CD14-positive monocyte (primary cell): Measurements from ENCODE around the gene TSPAN3. TPM values are rescaled to one million over a fixed set of nuclear protein-coding genes. Genes with fewer than 3 reads are reported as not detected.

ENCODE experiments used
- DNase-seq, 3 donors: peaks; one replicate each; pipeline ENCODE4 v3.0.0-alpha.2; 2011 to 2022
- H2AFZ ChIP-seq: 2 replicates; pipeline ENCODE4 v1.6.0; 2012; ENCODE audit warnings: mild to moderate bottlenecking, low read depth, low read length, inconsistent platforms; ENCODE audit not compliant: insufficient read depth, poor library complexity, severe bottlenecking
- H3K27ac ChIP-seq, 2 donors: 1 replicate in 1 of 2; 2 replicates in 1 of 2; pipeline ENCODE4 v1.5.1; 2012 to 2013; ENCODE audit warnings: low read length in 2 of 2, control low read depth in 1 of 2, inconsistent platforms in 1 of 2, low read depth in 1 of 2, mild to moderate bottlenecking in 1 of 2
- H3K27me3 ChIP-seq, 2 donors: one replicate each; pipeline versions ENCODE4 v1.6.0 to v1.6.1; 2011 to 2013; ENCODE audit warnings: low read length in 2 of 2; ENCODE audit not compliant: control insufficient read depth in 2 of 2, insufficient read depth in 2 of 2
- H3K36me3 ChIP-seq, 2 donors: replicated peaks in 1 of 2; 1 replicate in 1 of 2; 2 replicates in 1 of 2; pipeline versions ENCODE4 v1.5.1 to v1.6.1; 2012 to 2013; ENCODE audit warnings: low read length in 2 of 2, control low read depth in 1 of 2, inconsistent platforms in 1 of 2, mild to moderate bottlenecking in 1 of 2; ENCODE audit not compliant: insufficient read depth in 2 of 2, control insufficient read depth in 1 of 2
- H3K4me1 ChIP-seq, 2 donors: 1 replicate in 1 of 2; 2 replicates in 1 of 2; pipeline versions ENCODE4 v1.5.1 to v1.6.1; 2012 to 2013; ENCODE audit warnings: low read length in 2 of 2, control low read depth in 1 of 2, inconsistent platforms in 1 of 2, mild to moderate bottlenecking in 1 of 2, moderate library complexity in 1 of 2; ENCODE audit not compliant: insufficient read depth in 2 of 2, control insufficient read depth in 1 of 2
- H3K4me2 ChIP-seq: replicated peaks from 2 replicates; pipeline ENCODE3; 2012; ENCODE audit warnings: low read length, moderate library complexity, mild to moderate bottlenecking; ENCODE audit not compliant: poor library complexity, severe bottlenecking; ENCODE audit errors: extremely low read depth
- H3K4me3 ChIP-seq, 3 experiments: fragments of 200-600 bp in 1 of 3; sonication (generic) in 1 of 3; replicated peaks in 1 of 3; 1 replicate in 2 of 3; 2 replicates in 1 of 3; pipeline ENCODE4 v1.5.1; 2011 to 2013; ENCODE audit warnings: low read length in 3 of 3, mild to moderate bottlenecking in 3 of 3, control low read depth in 2 of 3, low read depth in 2 of 3, inconsistent platforms in 1 of 3, moderate library complexity in 1 of 3
- H3K79me2 ChIP-seq: 2 replicates; pipeline ENCODE4 v1.6.0; 2012; ENCODE audit warnings: mild to moderate bottlenecking, control low read depth, inconsistent platforms, low read length, moderate library complexity; ENCODE audit not compliant: insufficient read depth
- H3K9ac ChIP-seq: 2 replicates; pipeline ENCODE4 v1.6.0; 2017; ENCODE audit warnings: low read length, mild to moderate bottlenecking; ENCODE audit not compliant: insufficient read depth, poor library complexity, severe bottlenecking
- H3K9me3 ChIP-seq, 2 donors: replicated peaks in 1 of 2; 1 replicate in 1 of 2; 2 replicates in 1 of 2; pipeline versions ENCODE4 v1.5.1 to v1.6.1; 2012 to 2013; ENCODE audit warnings: low read length in 2 of 2, control low read depth in 1 of 2; ENCODE audit not compliant: control insufficient read depth in 1 of 2, insufficient read depth in 1 of 2
- H4K20me1 ChIP-seq: 2 replicates; pipeline ENCODE4 v1.6.0; 2012; ENCODE audit warnings: mild to moderate bottlenecking, low read length, control low read depth, moderate library complexity; ENCODE audit not compliant: insufficient read depth
- H3K27ac Mint-ChIP-seq, 7 donors: one replicate each; pipeline ENCODE4 v1.8.0; 2020; ENCODE audit warnings: mild to moderate bottlenecking in 7 of 7, mixed read lengths in 7 of 7, moderate library complexity in 6 of 7, inconsistent platforms in 2 of 7
- H3K27me3 Mint-ChIP-seq, 3 donors: one replicate each; pipeline ENCODE4 v1.8.0; 2021 to 2022; ENCODE audit warnings: low read depth in 3 of 3, mild to moderate bottlenecking in 3 of 3, mixed read lengths in 3 of 3, moderate library complexity in 3 of 3, inconsistent platforms in 1 of 3
- H3K36me3 Mint-ChIP-seq, 2 donors: one replicate each; pipeline ENCODE4 v1.8.0; 2020; ENCODE audit warnings: mixed read lengths in 2 of 2, inconsistent platforms in 1 of 2, mild to moderate bottlenecking in 1 of 2
- H3K4me1 Mint-ChIP-seq: one replicate; pipeline ENCODE4 v1.8.0; 2020; ENCODE audit warnings: mild to moderate bottlenecking, mixed read lengths
- H3K4me3 Mint-ChIP-seq, 2 donors: one replicate each; pipeline ENCODE4 v1.8.0; 2020; ENCODE audit warnings: mild to moderate bottlenecking in 2 of 2, mixed read lengths in 2 of 2, moderate library complexity in 1 of 2
- H3K9me3 Mint-ChIP-seq, 7 donors: one replicate each; pipeline ENCODE4 v1.8.0; 2020 to 2022; ENCODE audit warnings: mixed read lengths in 7 of 7, mild to moderate bottlenecking in 6 of 7, moderate library complexity in 6 of 7, inconsistent platforms in 2 of 7
- WGBS: methylation state at CpG from one replicate; pipeline ENCODE4 v1.1.5; 2013; ENCODE audit warnings: missing lambda C conversion rate; ENCODE audit not compliant: insufficient coverage; 5-methylcytosine and 5-hydroxymethylcytosine counted together
- intact Hi-C, 2 donors: fragments of 100-400 bp; cut with micrococcal nuclease; formaldehyde crosslinking; loops; one replicate each; pipeline versions ENCODE4 v1.15.0 to v1.15.1; 2023
- polyA plus RNA-seq, 3 donors: library from polyadenylated mRNA; depleted of rRNA in 1 of 3; unstranded in 2 of 3; stranded (reverse) in 1 of 3; fragments of 300-500 nt in 2 of 3; fragments of >200 nt in 1 of 3; fragmentation: Illumina TruSeq in 2 of 3; gene quantifications; 1 replicate in 2 of 3; 2 replicates in 1 of 3; pipeline ENCODE4 v1.2.3, GENCODE V29; 2012 to 2021
- TF ChIP-seq, protein P1 (sequence below): fragments of 200-600 bp; IDR thresholded peaks from one replicate; pipeline ENCODE4 v1.8.0; 2022; ENCODE audit warnings: antibody characterized with exemption, mild to moderate bottlenecking

TSPAN3 gene
- polyA plus RNA-seq, 3 donors: 26.0 to 68.0 (median 53.2) TPM

DNA sequence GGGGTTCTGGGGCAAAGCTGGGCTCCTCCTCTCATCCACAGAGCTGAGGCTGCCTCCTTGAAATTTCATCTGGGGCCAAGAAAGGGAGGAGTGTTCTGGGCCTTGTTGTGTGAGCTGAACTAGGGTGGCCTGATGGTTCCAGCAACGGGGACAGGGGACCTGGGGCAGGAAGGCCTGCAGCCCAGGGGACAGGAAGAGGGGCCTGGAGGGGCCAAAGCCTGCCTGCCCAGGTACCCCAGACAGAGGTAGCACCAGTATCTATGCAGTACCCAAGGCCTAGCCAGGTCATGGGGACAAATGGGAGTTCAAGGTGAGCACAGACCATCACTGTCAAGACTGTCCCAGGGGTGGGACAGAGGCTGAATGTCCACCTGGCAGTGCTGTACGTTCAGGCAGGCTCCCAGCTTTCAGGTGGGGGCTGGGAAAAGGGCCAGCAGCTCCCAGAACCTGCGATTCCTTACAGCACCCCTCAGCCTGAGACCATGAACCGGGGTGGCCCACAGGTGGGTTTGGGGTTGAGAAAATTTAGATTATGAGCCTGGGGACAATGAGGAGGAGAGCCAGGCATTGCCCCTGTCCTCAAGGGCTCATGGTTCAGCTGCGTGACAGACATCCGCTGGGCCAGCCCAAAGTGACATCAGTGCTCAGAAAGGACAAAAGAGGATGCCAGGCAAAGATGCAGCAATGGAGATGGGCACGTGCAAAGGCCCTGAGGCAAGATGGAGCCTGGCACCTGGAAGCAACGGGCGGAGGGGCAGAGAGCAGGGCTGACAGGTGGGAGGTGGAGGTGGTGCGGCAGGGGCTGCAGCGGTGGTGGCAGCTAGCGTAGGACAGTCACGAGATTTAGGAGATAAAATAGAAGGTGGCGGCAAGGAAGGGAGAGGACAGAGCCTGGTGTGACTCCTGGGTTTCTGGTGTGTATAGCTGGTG lies 48.0 kb downstream of the TSPAN3 start:
- TF ChIP-seq, protein P1, sequence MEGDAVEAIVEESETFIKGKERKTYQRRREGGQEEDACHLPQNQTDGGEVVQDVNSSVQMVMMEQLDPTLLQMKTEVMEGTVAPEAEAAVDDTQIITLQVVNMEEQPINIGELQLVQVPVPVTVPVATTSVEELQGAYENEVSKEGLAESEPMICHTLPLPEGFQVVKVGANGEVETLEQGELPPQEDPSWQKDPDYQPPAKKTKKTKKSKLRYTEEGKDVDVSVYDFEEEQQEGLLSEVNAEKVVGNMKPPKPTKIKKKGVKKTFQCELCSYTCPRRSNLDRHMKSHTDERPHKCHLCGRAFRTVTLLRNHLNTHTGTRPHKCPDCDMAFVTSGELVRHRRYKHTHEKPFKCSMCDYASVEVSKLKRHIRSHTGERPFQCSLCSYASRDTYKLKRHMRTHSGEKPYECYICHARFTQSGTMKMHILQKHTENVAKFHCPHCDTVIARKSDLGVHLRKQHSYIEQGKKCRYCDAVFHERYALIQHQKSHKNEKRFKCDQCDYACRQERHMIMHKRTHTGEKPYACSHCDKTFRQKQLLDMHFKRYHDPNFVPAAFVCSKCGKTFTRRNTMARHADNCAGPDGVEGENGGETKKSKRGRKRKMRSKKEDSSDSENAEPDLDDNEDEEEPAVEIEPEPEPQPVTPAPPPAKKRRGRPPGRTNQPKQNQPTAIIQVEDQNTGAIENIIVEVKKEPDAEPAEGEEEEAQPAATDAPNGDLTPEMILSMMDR: no peak
- Histone ChIP-seq H3K4me2 (no peak overlapping the region), H3K27ac (peak overlapping the region in 1 of 2 donors; percentile 68), H3K4me1 (peaks cover 23 to 33% of the 10 kb centered on the region in 2 donors), H3K4me3 (no peak overlapping the region), H3K9me3 (no peaks in the 10 kb centered on the region), H3K9ac (peak overlapping the region; percentile 21), H3K27me3 (no peaks in the 10 kb centered on the region), H2AFZ (no peak overlapping the region), H4K20me1 (peaks cover 100% of the 10 kb centered on the region), H3K79me2 (peaks cover 96% of the 10 kb centered on the region), H3K36me3 (peaks cover 95 to 99% of the 10 kb centered on the region in 2 donors)
- Mint-ChIP-seq H3K4me1 (peaks cover 48% of the 10 kb centered on the region), H3K4me3 (no peak overlapping the region), H3K36me3 (peaks cover 70 to 98% of the 10 kb centered on the region in 2 donors), H3K9me3 (peaks cover 0 to 2% (median 0%) of the 10 kb centered on the region in 7 donors), H3K27me3 (no peaks in the 10 kb centered on the region), H3K27ac (peak overlapping the region; percentile 19 to 94 (median 75))
- WGBS: 98% methylated on average over 13 of the region's 14 CpGs
- DNase-seq: no peak
- intact Hi-C loops: loop anchor here (5.0 to 10.0 kb wide), 2 partner anchors 51 to 472 kb away; no protein-coding TSS in a partner anchor

DNA sequence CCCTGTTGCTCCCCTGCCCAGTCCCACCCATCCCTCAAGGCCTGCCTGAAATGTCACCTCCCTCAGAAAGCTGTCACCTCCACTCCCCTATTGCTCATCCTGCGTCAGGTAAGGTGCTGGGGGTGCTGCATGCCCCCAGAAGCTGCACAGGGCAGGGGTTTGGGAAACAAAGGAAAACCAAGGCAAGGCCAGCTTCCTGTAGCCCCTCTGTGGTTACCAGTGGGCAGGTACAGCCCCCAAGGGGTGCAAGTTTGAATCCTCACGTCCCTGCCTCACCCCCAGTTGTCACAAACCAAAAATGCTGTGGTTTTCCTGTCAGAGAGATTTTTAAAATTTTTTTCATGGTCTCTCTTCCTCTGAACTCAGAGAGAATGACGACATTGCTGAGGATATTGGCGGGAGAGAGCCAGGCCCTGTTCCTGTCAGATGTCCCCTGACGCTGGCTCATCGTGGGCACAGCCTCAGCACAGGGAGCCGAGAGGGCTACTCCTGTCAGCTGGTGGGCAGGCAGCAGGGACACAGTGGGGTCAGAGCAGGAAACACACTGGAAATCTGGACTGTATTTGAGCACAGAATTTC lies 49.0 kb downstream of the TSPAN3 start:
- H3K4me1 ChIP-seq: peaks cover 33 to 43% of the 10 kb centered on the region in 2 donors
- Mint-ChIP-seq H3K4me3 (no peak overlapping the region), H3K9me3 (peaks cover 0 to 2% (median 0%) of the 10 kb centered on the region in 7 donors), H3K36me3 (peaks cover 69 to 98% of the 10 kb centered on the region in 2 donors), H3K4me1 (peaks cover 58% of the 10 kb centered on the region), H3K27ac (peak overlapping the region; percentile 56 to 94 (median 75)), H3K27me3 (no peaks in the 10 kb centered on the region)
- 0% methylated on average over 4 of the region's 7 CpGs for WGBS
- no peak overlapping the region for H2AFZ ChIP-seq
- H3K79me2 ChIP-seq: peaks cover 97% of the 10 kb centered on the region
- H3K36me3 ChIP-seq: peaks cover 95 to 99% of the 10 kb centered on the region in 2 donors
- TF ChIP-seq, protein P1: no peak
- no peaks in the 10 kb centered on the region for H3K27me3 ChIP-seq
- peak overlapping the region; percentile 13 to 68 for H3K27ac ChIP-seq
- no peak for DNase-seq
- H3K4me2 ChIP-seq: no peak overlapping the region
- intact Hi-C loops: loop anchor here (5.0 to 10.0 kb wide), 2 partner anchors 50 to 473 kb away; no protein-coding TSS in a partner anchor
- no peaks in the 10 kb centered on the region for H3K9me3 ChIP-seq
- H3K9ac ChIP-seq: no peak overlapping the region
- peaks cover 100% of the 10 kb centered on the region for H4K20me1 ChIP-seq
- no peak overlapping the region for H3K4me3 ChIP-seq
